Fibroblast of lung (primary cell): ENCODE data around the gene WARS2. TPM values are rescaled to one million over a fixed set of nuclear protein-coding genes. Genes with fewer than 3 reads are reported as not detected.
A peak's percentile ranks its signal among the peaks of the same experiment; 100 is the strongest.

Source experiments
- DNase-seq, 2 donors: peaks; one replicate each; pipeline versions ENCODE4 v3.0.0 to v3.0.0-alpha.2; 2010; ENCODE audit warnings: low read depth in 2 of 2
- H2AFZ ChIP-seq: 2 replicates; pipeline ENCODE4 v1.5.1; 2012; ENCODE audit warnings: low read length, control low read depth, inconsistent platforms
- H3K27ac ChIP-seq: 2 replicates; pipeline ENCODE4 v1.5.1; 2011; ENCODE audit warnings: low read length, control low read depth; ENCODE audit not compliant: insufficient read depth
- H3K27me3 ChIP-seq: 2 replicates; pipeline ENCODE4 v1.5.1; 2011; ENCODE audit warnings: mild to moderate bottlenecking, low read length; ENCODE audit not compliant: control insufficient read depth, insufficient read depth
- H3K36me3 ChIP-seq: 2 replicates; pipeline ENCODE4 v1.5.1; 2011; ENCODE audit warnings: low read length; ENCODE audit not compliant: control insufficient read depth, insufficient read depth
- H3K4me1 ChIP-seq: 2 replicates; pipeline ENCODE4 v1.5.1; 2011; ENCODE audit warnings: low read length; ENCODE audit not compliant: control insufficient read depth, insufficient read depth; ENCODE audit errors: extremely low read depth
- H3K4me2 ChIP-seq: 2 replicates; pipeline ENCODE4 v1.5.1; 2011; ENCODE audit warnings: low read length, control low read depth; ENCODE audit not compliant: insufficient read depth; ENCODE audit errors: extremely low read depth
- H3K4me3 ChIP-seq, 4 experiments: fragments of 200-600 bp in 1 of 4; sonication (generic) in 1 of 4; replicated peaks in 1 of 4; 2 replicates each; pipeline ENCODE4 v1.5.1; 2011 to 2016; ENCODE audit warnings: low read length in 4 of 4, low read depth in 3 of 4, mild to moderate bottlenecking in 3 of 4, control low read depth in 2 of 4, inconsistent platforms in 1 of 4, mixed read lengths in 1 of 4; ENCODE audit not compliant: insufficient read depth in 1 of 4; ENCODE audit errors: control extremely low read depth in 1 of 4
- H3K79me2 ChIP-seq: 2 replicates; pipeline ENCODE4 v1.5.1; 2012; ENCODE audit warnings: mild to moderate bottlenecking, low read length, inconsistent platforms; ENCODE audit not compliant: control insufficient read depth, insufficient read depth
- H3K9ac ChIP-seq: 2 replicates; pipeline ENCODE4 v1.5.1; 2011; ENCODE audit warnings: mild to moderate bottlenecking, low read length, control low read depth; ENCODE audit not compliant: insufficient read depth
- H3K9me3 ChIP-seq: 2 replicates; pipeline ENCODE4 v1.5.1; 2012; ENCODE audit warnings: low read depth, low read length; ENCODE audit not compliant: control insufficient read depth, insufficient read depth
- H4K20me1 ChIP-seq: 2 replicates; pipeline ENCODE4 v1.5.1; 2011; ENCODE audit warnings: low read length; ENCODE audit not compliant: control insufficient read depth, insufficient read depth; ENCODE audit errors: extremely low read depth
- EZH2 ChIP-seq: IDR thresholded peaks from 2 replicates; pipeline ENCODE4 v1.5.1; 2012; ENCODE audit warnings: low read length, control low read depth, mild to moderate bottlenecking; ENCODE audit errors: missing control alignments
- polyA plus RNA-seq, 2 donors: library from polyadenylated mRNA; depleted of rRNA in 1 of 2; stranded (reverse) in 1 of 2; unstranded in 1 of 2; fragments of >200 nt; gene quantifications; 2 replicates each; pipeline ENCODE4 v1.2.1, GENCODE V29; 2011 to 2012; ENCODE audit warnings: missing spikeins in 1 of 2
- total RNA-seq: library from RNA; depleted of rRNA; stranded (reverse); fragments of >200 nt; gene quantifications from 2 replicates; pipeline ENCODE4 v1.2.1, GENCODE V29; 2014
- TF ChIP-seq, protein P1 (sequence below), 2 donors: IDR thresholded peaks in 1 of 2; conservative IDR thresholded peaks in 1 of 2; 1 replicate in 1 of 2; 2 replicates in 1 of 2; pipeline ENCODE4 v1.5.1; 2011 to 2012; ENCODE audit warnings: low read length in 2 of 2, control low read depth in 1 of 2, inconsistent platforms in 1 of 2, low read depth in 1 of 2, mild to moderate bottlenecking in 1 of 2

WARS2 gene
- total and polyA plus RNA-seq, 2 donors (not counting 1 experiment from before 2014, with no cell fraction given), result 13.3 to 20.3 TPM

DNA sequence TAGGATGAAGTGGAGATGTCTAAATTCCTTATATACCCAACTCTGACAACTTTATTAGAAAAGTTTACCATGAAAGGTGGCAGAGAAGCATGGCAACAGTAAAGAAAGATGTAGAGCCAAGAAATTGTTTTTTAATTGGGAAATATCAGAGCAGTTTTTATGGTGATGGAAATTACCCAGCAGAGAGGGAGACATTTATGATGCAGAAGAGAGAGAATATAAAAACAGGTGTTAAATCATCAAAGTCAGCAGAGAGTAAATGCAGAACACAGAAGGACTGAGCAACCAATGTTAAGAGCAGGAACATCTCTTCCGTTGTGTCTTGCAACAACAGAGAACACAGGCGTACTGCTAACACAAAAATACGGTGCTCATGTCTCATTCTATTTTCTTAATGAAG, 28.2 kb downstream of the WARS2 start:
- Histone ChIP-seq H3K4me3 (no peak overlapping the region), H3K27me3 (no peaks in the 10 kb centered on the region), H3K9ac (no peak overlapping the region), H3K36me3 (no peaks in the 10 kb centered on the region), H3K27ac (no peak overlapping the region), H4K20me1 (no peaks in the 10 kb centered on the region), H3K4me2 (no peak overlapping the region), H3K4me1 (no peaks in the 10 kb centered on the region), H2AFZ (no peak overlapping the region), H3K9me3 (no peaks in the 10 kb centered on the region), H3K79me2 (no peaks in the 10 kb centered on the region)
- no peak for DNase-seq
- no peak for TF ChIP-seq EZH2
- TF ChIP-seq, protein P1, sequence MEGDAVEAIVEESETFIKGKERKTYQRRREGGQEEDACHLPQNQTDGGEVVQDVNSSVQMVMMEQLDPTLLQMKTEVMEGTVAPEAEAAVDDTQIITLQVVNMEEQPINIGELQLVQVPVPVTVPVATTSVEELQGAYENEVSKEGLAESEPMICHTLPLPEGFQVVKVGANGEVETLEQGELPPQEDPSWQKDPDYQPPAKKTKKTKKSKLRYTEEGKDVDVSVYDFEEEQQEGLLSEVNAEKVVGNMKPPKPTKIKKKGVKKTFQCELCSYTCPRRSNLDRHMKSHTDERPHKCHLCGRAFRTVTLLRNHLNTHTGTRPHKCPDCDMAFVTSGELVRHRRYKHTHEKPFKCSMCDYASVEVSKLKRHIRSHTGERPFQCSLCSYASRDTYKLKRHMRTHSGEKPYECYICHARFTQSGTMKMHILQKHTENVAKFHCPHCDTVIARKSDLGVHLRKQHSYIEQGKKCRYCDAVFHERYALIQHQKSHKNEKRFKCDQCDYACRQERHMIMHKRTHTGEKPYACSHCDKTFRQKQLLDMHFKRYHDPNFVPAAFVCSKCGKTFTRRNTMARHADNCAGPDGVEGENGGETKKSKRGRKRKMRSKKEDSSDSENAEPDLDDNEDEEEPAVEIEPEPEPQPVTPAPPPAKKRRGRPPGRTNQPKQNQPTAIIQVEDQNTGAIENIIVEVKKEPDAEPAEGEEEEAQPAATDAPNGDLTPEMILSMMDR (conservative IDR thresholded peaks at IDR 0.05 in 1 of 2, IDR thresholded peaks at IDR 0.05 in 1 of 2; ENCODE audit: low read depth in 1 of 2, low read length in 2 of 2), result no peak

DNA sequence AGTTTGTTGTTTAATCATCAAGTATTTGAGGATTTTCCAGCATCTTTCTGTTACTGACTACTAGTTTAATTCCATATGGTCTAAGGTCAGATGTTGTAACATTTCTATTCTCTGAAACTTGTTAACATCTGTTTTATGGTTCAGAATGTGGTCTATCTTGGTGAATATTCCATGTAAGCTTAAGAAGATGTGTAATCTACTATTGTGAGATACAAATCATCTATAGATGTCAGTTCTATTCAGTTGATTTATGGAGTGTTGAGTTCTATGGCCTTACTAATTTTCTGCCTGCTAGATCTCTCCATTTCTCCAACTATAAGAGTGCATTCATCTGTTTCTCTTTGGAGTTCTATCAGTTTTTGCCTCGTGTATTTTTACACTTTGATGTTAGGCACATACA, 31.5 kb downstream of the WARS2 start:
- no peak overlapping the region for H2AFZ ChIP-seq
- no peak overlapping the region for H3K27ac ChIP-seq
- no peak overlapping the region for H3K4me3 ChIP-seq
- H3K4me1 ChIP-seq, result no peaks in the 10 kb centered on the region
- no peak overlapping the region for H3K9ac ChIP-seq
- no peak for TF ChIP-seq EZH2
- TF ChIP-seq, protein P1 (conservative IDR thresholded peaks at IDR 0.05 in 1 of 2, IDR thresholded peaks at IDR 0.05 in 1 of 2; ENCODE audit: low read depth in 1 of 2, low read length in 2 of 2), result no peak
- no peaks in the 10 kb centered on the region for H4K20me1 ChIP-seq
- no peaks in the 10 kb centered on the region for H3K36me3 ChIP-seq
- no peaks in the 10 kb centered on the region for H3K9me3 ChIP-seq
- no peaks in the 10 kb centered on the region for H3K27me3 ChIP-seq
- no peaks in the 10 kb centered on the region for H3K79me2 ChIP-seq
- no peak overlapping the region for H3K4me2 ChIP-seq
- peak in 1 of 2 donors; percentile 28 for DNase-seq

DNA sequence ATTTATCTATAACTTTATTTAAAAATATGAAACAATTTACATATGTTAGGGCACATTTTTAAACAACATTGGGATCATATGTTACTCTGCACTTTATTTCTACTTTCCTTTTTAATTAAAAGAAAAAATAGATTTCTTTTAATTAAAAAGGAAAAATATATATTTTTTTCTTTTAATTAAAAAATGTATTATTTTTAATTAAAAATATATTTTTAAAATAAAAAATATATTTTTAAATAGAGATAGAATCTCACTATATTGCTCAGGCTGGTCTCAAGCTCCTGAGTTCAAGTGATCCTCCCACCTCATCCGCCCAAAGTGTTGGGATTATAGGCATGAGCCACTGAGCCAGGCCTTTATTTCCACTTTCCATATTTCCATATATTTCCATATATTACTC, 36.7 kb downstream of the WARS2 start:
- Histone ChIP-seq H3K9me3 (no peaks in the 10 kb centered on the region), H4K20me1 (no peaks in the 10 kb centered on the region), H3K4me3 (no peak overlapping the region), H3K79me2 (no peaks in the 10 kb centered on the region), H2AFZ (no peak overlapping the region), H3K36me3 (no peaks in the 10 kb centered on the region), H3K27ac (no peak overlapping the region), H3K27me3 (no peaks in the 10 kb centered on the region), H3K4me2 (no peak overlapping the region), H3K4me1 (no peaks in the 10 kb centered on the region), H3K9ac (no peak overlapping the region)
- TF ChIP-seq, protein P1 (conservative IDR thresholded peaks at IDR 0.05 in 1 of 2, IDR thresholded peaks at IDR 0.05 in 1 of 2; ENCODE audit: low read depth in 1 of 2, low read length in 2 of 2), result no peak
- no peak for TF ChIP-seq EZH2
- no peak for DNase-seq
